NCI-H187 treated with DMSO at 0.1 percent for 48 hours (cell line): Measurements from ENCODE around the gene OTUB1.

Source experiments
- DNase-seq: peaks from one replicate; lab custom pipeline; 2025; lab: John Stamatoyannopoulos, UW

The OTUB1 gene

GRCh38 chr11:63978551-63979239 lies 7.5 kb upstream of the OTUB1 start:
- no peak for DNase-seq

DNA sequence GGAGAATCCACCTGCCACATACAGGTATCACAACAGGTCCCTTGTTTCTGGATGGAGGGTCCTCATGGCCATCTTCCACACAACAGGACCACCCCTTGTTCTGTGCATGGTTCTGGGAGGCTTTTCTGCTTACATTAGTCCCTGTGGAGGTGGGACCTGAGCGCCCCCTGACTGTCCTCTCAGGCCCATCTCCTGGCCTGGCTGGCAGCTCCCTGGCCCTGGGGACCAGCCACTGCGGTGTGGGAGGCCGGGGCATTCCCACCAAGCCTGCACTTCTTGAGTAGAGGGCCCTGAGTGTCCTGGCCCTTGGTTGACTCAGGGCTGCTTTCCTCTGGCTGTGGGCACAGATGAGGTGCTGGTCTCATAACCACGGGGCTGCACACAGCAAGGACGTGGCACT lies 6.8 kb upstream of the OTUB1 start:
- DNase-seq = no peak

DNA sequence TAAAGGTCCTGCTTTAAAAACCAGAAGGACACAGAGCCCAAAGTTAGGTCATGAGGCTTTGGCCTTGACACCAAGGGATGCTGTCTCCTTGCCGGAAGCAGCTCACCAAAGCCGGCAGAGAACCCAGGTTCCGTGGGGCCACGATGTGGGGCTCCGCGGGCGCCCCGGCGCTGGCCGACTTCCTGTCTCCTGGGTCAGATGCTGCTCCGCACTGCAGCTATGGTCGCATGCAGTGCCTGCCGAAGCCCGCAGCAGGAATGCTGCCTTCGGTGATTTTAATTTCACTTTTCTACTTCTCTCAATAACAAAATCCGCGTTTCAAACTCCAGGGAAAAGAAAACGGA lies 454 bp upstream of the OTUB1 start:
- no peak for DNase-seq

DNA sequence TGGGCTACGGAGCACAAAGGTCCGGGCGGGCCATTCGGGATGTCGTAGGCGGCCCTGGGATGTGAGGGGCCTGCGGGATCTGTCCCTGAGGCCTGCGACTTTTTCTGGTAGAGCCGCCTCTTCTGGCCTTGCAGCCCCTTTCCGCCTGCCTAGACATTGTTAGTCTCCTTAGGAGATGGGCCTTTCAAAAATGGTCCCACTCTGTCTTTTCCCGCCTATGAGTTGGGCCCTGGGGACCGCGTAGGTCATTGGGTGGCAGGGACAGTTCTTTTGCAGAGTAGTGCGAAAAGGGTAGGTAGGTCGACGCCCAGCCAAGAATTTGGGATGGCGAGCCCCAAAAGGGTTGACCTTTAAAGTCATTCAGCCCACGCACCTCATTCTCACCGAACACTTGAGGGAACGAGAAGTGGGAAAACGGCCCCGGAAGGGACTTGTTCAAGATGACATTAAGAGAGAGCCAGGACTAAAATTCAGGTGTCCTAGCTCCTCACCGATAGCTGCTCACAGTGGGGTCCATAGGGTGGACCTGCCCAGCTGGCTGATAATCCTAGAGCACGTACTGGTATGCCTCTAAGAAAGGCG lies 785 bp downstream of the OTUB1 start:
- no peak for DNase-seq

- DNase-seq = no peak
Observed at GRCh38 chr11:63991558-63991957, 5.3 kb downstream of the OTUB1 start.

GRCh38 chr11:63993100-63993499 lies 6.9 kb downstream of the OTUB1 start:
- no peak for DNase-seq

GRCh38 chr11:63993993-63994392 lies 7.8 kb downstream of the OTUB1 start:
- DNase-seq = no peak

DNA sequence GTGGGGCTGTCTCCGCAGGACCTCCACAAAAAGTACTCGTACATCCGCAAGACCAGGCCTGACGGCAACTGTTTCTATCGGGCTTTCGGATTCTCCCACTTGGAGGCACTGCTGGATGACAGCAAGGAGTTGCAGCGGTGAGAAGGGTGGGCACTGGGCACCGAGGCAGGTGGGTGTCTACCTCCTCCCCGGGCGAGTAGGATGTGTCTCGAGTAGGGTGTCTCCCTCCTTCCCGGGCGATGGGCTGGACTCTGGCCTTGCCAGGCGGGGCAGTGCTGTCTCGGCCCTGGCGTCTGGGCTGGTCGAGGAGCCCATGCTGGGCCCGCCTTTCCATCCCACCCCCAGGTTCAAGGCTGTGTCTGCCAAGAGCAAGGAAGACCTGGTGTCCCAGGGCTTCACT lies 10.3 kb downstream of the OTUB1 start:
- DNase-seq = no peak

- DNase-seq = no peak
Observed at GRCh38 chr11:63997104-63997700, 11.0 kb downstream of the OTUB1 start.

DNA sequence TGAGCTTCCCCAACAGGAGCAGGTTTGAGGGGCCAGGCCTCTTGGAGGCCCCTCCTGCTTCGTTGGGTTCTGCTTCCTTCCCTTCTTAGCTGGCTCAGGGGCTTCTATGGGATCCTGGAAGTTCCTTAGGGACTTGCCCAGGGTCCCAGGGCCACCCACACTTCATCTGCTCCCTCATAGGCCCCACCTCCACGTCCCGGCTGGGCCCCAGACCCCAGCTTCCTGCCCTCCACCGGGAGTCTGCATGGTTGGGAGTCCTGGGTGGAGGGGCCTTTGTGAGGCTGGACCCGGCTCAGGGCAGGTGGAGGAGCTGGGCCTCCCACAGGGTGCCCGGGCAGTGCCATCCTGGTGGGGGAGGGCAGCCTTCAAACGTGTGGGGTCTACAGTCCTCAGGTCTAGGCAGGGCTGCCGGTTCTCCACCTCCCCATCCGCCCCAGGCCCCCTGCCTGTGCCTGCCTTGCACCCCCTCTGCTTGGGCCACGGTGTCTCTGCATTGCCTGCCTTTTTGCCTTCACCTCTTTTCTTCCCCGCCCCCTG lies 11.6 kb downstream of the OTUB1 start:
- DNase-seq = no peak

- no peak for DNase-seq
Observed at GRCh38 chr11:63998558-63999348, 12.5 kb downstream of the OTUB1 start.

DNA sequence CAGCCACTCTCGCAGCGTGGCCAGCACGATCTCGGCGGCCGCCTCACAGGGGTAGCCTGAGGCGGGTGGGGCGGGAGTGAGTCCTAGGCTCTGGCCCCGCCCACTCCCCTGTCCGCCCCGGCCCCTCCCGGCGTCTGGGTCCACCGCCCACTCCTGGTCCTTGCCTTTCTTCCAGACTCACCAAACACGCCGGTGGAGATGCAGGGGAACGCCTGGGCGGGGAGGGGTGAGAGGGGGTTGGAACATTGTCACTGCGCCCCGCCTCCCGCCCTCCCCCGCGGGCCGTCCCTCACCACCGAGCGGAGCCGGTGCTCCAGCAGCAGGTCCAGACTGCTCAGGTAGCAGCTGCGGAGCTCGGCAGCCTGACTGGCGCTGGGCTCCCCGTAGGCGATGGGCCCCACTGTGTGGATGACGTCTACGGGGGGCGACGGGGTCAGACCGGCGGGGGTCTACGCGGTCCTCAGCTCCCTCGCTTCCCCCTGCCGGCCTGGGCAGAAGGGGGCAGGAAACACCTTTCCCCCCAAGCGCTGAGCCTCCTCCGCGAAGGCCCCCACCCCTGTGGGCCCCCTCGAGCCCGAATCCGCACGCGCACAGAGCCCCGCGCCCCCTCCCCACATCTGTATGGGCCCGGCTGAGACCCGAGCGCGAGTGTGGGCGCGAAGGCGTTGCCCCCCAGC lies 13.2 kb downstream of the OTUB1 start:
- peak; percentile 73 for DNase-seq

- no peak for DNase-seq
Observed at GRCh38 chr11:64000026-64000739, 13.9 kb downstream of the OTUB1 start.

- no peak for DNase-seq
Observed at GRCh38 chr11:64000740-64001483, 14.7 kb downstream of the OTUB1 start.

GRCh38 chr11:64001484-64002420 lies 15.5 kb downstream of the OTUB1 start:
- no peak for DNase-seq

- no peak for DNase-seq
Observed at GRCh38 chr11:64003807-64004589, 17.8 kb downstream of the OTUB1 start.

DNA sequence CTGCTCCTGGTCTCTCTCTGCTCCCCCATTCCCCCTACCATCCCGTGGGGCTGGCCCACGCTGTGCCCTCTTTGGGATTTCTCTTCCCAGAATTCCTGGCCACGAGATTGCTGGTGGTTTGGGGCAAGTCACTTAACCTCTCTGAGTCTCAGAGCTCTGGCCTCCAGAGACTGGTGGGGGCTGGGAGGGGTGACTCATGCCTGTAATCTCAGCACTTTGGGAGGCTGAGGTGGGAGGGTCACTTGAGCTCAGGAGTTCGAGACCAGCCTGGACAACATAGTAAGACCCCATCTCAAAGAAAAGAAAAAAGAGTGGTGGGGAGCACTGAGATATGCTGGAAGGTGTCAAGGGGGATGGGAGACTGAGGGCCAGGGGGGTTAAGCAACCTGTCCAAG lies 18.3 kb downstream of the OTUB1 start:
- DNase-seq = no peak

DNA sequence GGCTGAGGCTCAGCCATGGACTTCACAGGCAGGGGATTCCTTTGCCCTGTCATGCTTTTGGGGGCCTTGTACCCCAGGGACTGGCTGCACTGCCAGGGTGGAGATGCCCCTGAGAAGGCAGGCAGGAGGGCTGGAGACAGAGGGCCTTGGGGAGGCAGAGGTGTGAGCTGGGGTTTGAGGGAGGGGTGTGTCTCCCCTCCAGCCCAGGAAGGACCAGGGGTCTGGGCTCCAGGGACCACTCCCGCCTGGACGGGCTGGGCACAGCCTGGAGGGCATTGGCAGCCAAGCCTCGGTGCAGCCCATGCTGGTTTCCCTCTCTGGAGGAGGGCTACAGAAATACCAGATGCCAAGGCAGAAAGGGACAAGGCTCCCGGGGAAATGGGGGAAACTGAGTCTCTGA lies 19.5 kb downstream of the OTUB1 start:
- no peak for DNase-seq

GRCh38 chr11:64006398-64006797 lies 20.2 kb downstream of the OTUB1 start:
- no peak for DNase-seq
